Renal pelvis (tissue), 4 donors: ENCODE measurements around the gene SLC9A9. TPM values are rescaled to one million over a fixed set of nuclear protein-coding genes. Genes with fewer than 3 reads are reported as not detected.

ENCODE experiments used
- DNase-seq: peaks from one replicate; pipeline ENCODE4 v3.0.0-alpha.2; 2013
- polyA plus RNA-seq, 3 donors: library from polyadenylated mRNA; unstranded; fragments of 120-200 nt; gene quantifications; one replicate each; pipeline ENCODE4 v1.2.1, GENCODE V29; 2013; ENCODE audit not compliant: insufficient read length in 3 of 3

SLC9A9 gene
- polyA plus RNA-seq, 3 donors: 4.2 to 5.3 (median 4.9) TPM

DNA sequence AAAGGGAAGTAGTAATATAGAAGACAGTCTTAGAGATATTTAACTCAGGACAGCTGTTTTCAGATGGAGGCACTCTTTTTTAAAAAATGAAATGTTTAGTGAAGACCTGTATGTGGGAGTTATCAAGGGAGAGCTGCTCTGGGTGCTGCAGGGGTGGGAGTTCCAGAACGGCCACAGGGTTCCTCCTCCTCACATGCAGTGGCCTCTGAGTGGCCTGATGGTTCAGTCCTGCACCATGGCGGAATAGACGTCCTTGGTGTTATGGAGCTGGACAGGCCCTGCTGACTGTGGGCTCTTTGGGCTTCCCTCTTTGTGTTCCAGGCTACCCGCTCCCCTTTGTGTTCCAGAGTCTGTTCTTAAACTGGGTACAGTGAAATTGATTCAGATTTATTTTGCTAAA, 602.6 kb downstream of the SLC9A9 start:
- no peak for DNase-seq

DNA sequence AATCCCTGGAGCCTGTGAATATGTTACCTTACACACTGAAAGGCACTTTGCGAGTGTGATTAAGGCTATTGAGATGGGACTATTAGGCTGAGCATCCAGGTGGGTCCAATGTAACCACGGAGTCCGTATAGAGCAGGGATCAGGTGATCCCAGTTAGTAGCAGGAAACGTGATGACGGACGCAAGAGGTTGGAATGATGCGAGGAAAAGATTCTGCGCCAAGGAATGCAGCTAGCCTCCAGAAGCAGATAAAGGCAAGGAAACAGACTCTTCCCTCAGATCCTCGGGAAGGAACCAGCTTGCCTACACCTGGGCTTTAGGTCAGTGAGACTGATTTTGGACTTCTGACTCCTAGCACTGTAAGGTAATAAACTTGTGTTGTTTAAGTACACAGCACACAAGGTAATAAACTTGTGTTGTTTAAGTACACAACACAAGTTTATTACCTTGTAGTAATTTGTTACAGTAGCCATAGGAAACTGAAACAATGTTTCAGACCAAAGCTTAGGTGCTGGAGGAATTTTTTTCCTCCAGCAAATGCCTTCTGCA, 603.7 kb downstream of the SLC9A9 start:
- DNase-seq: no peak

DNA sequence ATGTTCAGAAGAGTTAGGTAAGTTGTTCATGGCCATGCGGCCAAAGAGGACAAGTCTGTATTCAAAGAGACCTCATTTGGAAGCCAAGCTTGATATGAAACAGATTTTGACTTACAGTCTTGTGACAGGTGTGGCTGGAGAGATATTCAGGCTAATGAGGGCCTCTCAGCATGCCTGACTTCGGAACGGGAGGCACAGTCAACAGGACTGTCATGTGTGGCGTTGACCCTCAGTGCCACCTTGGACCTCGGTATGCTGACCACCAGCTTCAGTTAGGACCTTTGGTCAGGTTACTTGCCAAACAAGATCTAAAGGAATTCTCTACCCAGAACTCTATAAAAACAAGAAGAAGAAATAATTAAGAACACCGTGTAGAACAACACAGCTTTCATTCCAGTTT, 604.6 kb downstream of the SLC9A9 start:
- no peak for DNase-seq

DNA sequence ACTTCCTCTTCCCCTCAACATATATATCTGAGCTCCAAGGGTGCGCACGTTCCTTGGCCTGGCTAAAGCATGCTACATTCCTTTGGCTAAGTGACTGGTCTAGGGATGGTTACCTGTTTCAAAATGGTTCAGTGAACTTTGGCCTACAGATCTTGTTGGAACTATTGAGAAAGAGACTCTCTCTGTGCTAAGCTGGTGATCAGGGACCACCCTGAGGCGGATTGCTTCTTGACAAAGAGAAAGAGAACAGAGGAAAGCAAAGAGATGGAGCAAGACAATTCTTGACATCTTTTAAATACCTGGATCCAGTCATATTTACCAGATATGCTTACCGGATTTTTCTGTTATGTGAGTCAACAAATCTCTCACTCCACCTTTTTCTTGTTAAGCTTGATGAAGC, 605.6 kb downstream of the SLC9A9 start:
- no peak for DNase-seq

DNA sequence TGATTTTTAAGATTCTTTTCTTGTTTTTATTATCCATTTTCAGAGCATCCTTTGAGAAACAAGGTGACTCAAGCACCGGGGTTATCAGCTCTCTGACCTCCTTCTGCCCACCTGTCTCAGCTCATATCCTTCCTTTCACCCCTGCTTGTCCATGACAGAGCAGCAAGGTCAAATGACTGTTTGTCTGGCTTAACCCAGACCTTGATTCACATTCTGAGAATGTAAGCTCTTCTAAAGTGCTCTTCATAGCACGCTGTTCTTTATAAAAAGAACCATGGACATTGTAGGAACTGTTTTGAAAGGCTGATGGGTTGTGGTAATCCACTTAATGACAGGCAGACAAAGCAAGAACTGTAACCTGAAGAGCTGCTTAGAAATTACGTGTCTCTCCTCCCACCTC, 606.2 kb downstream of the SLC9A9 start:
- no peak for DNase-seq

DNA sequence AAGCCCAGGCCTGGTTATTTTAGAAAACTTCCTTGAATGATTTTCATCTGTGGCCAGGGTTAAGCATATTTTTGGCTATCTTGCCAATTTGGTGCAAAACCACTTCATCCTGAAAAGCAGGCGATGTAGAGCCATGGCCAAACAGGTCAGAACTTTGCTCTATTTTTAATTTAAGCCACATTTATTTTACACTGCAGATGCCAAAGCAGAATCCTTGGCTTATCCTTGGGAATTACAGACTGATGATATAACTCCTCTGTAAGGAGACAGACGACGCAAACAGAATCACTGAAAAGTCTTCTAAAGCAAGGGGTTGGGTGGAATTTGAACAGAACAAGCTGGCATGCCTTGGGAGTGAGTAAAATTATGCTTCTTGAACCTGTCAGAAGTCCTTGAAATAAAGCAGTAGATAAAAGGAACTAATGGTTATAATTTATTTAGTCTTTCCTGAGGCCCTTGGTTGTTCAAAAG, 606.8 kb downstream of the SLC9A9 start:
- DNase-seq: no peak

DNA sequence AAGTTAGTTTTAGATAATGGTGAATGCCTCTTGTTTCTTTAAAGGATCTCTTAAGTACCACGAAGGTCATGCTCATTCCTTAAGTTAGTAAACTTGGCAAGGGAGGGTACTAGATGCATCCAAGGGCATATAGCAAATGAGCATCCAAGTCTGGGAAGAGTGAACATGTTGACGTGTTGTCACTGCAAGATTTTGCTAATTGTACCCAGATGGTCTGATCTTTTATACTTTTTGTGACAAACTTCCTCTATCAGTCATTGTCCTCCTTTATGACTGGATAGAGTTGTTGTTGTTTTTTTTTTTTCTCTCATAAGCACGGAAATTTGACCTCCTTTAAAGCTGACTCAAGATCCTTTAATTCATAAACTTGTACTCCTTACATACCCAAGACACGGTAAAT, 607.4 kb downstream of the SLC9A9 start:
- no peak for DNase-seq

DNA sequence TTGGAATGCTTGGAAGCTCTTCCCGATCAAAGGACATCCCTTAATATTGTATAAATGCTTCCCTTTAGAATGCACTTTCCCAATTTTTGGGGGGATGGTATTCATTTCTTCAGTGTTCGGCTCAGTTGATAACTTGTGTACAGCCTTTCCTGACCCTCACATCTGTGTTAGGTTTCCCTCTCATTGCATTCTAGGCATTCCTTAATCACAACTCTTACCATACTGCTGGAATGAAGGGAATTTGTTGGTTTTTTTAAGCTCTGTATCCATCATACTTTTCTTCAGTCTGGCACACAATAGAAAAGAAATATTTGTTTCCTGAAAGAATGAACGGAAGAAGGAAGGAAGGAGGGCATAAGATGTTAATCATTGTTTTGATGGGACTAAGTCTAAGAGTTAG, 609.2 kb downstream of the SLC9A9 start:
- DNase-seq: no peak

DNA sequence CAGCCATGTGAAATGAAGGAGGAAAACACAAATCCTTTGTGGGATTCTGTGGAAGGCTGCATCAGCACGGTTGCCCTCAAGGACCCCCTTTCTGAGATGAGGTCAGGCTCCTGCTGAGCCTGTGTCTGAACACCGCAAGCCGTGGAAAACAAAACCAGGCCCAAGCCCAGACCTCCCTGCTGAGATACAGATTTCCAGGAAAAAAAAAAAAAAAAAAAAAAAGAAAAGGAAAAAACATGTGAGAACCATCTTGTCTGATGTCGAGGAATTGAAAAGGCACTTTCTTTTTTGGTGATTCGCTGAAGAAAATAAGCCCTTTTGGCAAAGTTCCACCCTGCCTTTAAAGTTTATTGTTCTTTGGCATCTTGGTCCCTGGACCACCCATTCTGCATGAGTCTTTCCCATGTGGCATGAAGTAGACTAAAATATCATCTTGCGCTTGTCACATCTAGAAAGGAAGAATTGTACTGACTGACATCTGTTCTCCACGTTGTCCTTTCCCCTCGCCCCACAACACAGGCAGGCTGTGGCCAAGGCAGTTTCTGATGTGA, 611.1 kb downstream of the SLC9A9 start:
- peak; percentile 28 for DNase-seq

DNA sequence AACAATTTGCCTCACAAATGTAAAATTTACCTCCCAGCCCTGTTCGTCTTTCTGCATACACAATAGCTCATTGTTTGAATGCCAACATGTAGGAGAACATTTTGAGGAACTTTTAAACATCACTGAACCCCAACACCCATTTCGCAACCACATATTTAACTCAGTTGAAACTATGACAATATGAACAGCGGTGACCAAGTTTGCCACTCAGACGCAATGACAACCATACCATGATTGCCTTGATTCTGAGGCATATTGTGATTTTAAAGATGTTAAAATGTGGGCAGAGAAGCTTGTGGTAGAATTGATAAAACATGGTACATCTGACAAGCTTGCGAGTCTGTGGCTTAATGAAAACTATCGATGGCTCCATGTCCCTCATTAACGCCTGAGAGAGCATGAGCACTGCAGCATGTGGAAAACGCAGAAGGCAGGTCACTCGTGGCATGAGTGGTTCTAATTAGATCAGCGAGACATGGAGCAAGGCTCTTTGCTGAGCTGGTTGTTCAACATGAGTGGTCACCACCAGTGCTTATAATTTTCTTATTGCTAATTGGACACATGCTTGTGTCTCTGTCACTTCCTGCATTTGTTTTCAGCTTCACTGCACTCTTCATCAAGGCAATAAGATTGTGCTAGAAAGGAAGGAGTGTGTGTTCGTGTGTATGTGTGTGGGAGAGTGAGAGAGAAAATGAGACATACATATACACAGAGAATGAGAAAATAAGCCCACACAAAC, 611.9 kb downstream of the SLC9A9 start:
- DNase-seq: peak; percentile 17

DNA sequence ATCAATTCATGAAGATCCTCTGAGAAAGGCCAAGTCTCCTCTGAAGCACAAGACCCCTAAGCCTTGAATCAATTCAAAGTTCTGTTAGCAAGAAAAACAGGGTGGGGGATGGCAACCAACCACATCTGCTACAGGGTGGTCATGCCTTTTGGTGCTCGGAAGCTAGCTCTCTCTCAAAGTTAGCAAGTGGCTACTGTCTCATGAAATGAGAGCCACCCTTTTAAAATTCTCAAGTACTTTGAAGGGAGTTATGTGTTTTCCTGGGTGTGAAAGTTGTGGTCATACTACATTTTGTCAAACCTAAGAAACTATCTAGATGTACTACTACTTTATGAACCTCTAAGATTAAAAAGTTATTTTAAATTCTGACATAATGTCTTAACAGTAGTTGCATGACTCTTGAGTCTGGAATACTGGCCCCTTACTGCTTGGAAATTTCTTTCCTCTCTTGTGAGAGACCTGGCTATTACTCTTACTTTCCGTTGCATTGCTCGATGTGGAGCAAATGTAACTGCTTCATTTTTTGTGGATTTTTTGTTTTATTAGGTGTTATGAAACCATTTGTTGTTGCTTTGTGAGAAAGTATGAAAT, 612.6 kb downstream of the SLC9A9 start:
- DNase-seq: no peak

DNA sequence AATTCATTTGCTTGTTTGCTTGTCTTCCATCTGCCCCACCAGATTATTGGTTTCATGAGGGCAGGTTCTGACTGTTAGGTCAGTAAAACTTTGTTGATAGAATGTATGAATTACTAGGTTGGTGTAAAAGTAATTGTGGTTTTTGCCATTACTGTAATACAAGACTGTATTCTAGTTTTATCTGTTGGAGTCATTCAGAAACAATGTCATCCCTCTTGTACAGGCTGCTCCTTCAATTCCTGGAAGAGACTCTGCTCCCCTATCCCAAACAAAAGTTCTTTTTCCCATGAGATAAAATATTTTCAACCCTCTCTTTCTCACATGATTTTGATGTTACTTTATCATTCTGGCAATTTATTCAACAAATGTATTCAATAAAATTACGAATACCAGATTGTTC, 613.7 kb downstream of the SLC9A9 start:
- no peak for DNase-seq

DNA sequence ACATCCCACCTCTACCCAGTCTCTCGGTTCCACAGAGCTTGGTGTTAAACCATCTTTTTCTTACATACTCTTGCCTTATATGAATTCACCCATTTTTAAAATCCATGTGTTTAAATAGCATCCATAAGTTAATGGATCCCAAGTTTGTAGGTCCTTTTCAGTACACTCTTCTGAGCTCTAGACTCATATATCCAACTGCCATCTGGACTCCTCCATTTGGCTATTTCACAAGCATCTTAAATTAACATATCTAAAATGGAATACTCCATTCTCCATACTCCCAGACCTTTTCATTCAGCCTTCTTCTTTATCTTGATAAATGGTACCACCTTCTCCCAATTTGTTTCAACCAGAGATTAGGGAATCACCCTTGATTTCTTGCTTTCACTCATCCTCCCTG, 615.3 kb downstream of the SLC9A9 start:
- no peak for DNase-seq

DNA sequence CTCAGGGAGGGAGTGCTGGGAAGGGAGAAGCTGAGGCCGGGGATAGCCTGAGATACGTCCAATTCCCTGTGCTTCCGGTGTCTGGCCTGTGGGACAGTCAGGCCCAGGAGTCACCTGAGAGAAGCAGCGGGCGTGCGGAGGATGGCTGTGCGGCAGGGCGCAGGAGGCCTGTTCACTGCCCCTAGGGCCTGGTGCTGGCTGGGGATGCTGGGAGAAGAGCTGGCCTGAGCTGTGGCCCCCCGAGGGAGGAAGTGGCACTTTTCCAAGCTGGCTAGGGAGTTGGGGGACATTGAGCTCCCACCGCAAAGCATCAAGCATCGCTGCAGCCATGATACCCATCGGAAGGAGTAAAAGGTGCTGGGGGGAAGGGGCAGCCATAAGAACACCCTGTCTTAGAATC, 619.9 kb downstream of the SLC9A9 start:
- no peak for DNase-seq

DNA sequence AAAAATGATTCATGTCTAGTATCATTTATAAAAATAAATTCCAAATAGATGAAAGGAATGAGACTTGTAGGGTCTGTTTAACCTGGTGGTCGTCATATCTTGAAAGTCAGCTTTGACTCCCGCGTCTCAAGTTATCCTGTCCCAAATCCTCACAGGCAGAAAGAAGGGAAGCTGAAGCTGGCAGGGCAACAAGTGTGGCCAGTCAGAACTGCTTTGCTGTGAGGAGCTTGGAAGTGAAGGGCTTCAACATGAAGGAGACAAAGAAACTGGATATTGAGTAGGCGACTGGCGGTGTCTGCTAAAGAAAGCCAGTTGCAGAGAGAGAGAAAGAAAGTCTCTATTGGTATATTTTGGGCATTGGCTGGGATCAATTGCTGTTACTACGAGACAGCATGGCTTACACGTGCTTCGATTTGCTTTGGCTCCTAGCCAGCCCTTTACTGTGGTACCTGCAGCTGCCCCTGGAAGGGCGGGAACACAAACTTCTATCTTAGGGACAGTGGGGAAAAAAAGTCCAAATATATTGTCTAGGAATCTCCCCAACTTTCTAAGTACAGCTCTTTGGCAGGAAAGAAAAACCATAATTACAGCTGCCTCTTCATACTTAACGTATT, 621.5 kb downstream of the SLC9A9 start:
- DNase-seq: no peak

DNA sequence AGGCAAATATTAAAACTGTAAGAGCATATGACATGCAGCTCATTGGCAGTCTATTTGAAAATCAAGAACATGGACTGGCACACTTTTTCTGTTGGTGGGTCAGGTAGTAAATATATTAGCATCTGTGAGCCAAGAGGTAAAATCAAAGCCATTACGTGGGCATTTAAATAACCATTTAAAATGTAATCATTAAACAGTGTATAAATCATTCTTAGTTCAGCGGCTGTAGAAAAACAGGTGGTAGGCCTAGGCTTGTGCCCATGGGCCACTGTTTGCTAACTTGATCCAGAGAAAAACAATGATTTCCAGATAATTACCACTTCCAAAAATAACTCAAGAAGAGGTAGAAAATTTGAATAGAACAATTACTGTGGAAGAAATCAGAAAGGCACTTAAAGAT, 623.6 kb downstream of the SLC9A9 start:
- DNase-seq: no peak

DNA sequence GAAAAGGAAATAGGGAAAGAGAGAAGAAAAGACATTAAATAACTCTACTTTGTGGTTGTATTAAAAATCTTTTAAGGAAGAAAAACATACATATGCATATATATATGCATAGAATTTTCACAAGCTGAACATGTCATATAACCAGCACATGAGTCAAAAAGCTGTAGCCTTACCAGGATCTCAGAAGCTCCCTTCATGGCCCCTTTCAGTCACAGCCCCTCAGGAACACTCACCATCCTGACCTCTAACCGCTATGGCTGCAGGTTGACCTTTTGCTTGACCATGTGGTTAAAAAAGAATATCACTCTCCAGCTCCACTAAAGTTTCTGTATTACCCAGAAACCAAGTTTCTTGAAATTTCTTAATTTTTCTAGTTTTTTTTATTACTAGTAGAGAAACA, 625.3 kb downstream of the SLC9A9 start:
- DNase-seq: no peak

DNA sequence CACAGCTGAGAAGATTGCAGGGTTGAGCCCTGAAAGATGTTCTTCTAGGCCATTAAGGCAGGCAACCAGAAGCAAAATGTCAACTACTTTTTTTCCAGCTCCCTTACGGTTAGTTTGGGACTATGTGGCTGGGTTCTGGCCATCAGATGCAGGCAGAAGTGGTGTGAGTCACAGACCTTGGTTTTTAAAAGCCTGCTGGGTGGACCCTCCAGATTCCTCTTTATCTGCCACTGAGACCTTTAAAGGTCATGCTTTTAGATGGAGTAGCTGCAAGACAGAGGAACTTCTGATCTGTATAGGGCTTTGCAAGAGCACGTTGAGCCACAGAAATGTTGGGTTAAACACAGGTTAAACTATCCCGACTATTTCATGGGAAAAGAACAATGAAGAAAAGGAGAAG, 625.8 kb downstream of the SLC9A9 start:
- DNase-seq: no peak

DNA sequence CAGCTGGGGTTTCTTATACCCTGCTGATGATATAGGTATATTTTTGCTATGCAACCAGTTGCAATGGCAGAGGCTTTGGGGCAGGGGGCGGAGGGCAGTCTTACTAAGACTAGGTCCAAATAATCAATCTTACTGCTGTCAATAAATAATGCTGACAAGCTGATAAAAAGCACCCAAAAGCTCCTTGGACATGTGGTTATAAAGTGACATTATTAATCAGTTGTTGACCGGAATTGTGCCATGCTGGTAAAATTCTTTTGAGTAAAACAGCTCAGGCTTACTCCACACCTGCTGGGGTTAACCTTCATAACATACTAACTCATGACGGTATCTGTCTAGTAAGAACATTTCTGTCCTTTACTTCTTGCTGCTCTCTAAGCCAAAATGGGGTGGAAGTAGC, 626.8 kb downstream of the SLC9A9 start:
- DNase-seq: no peak

DNA sequence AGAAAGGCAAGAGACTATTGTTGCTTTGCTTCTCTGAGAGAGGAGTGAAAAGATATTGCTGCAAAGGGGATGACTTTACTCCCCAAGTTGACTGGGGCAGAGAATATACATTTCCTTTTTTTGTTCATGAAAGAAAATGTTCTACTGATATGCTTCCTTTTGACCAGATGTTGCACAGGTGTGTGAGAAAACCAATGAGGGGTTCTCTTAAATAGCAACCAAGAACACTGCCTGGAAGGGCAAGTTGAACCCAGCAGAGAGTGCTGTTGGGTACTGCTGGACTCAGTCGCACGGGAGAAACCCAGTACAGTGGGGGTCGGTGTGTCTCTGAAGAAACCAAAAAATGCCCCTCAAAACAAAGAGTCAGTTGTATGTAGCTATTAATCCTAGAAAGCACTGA, 627.5 kb downstream of the SLC9A9 start:
- no peak for DNase-seq

DNA sequence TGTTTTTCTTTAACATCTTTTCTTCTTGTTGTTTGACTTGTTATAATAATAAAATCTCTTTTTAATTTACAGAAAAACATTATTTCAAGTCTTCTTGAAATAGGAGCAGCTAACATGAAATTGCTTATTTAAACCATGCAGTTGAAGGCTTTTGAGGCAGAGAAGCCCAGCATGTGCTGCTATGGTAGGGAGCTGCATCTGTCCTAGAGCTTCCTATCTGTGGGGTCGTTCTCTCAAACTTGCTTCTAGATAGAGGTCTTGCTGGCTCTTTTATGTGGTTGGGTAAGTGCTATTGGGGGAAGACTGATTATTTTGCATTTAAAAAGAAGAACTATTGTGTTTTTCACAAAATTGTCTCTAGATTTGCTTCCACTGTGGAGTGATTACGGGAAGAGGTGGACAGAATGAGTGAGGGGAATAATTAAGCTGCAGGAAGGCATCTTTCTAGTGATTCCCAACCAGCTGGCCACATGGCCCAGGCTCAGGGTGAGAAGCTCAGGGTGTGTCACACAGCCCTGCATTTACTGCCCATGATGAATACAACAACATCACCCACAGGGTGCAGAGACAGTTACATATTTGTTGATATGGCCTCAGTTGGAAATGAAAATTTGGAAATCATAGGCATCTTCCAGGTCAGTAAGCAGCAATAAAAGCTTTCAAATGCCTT, 630.0 kb downstream of the SLC9A9 start:
- no peak for DNase-seq

DNA sequence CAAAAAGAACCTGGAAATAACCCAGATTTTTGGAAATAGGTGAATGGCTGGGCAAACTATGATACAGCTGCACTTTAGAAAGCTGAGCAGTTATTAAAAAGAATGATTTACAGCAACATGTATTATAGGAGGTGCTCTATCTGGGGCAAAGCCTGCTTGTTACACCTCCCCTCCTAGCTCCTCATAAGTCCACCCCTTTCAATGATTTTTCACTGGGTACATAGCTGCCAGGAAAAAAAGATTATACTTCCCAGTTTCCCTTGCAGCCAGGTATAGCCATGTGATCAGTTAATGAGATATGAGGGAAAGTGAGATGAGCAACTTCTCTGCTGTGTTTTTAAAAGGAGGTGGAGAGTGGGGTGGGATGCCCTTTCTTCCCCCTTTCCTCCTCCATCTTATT, 631.0 kb downstream of the SLC9A9 start:
- no peak for DNase-seq
